Ovary (tissue), 3 donors: ENCODE data around the gene PLPPR3.

Experiments
- EP300 ChIP-seq: sonication (generic); formaldehyde crosslinking; IDR thresholded peaks from one replicate; pipeline ENCODE4 v1.6.1; 2017; ENCODE audit warnings: antibody characterized with exemption
- POLR2A ChIP-seq: fragments of 450-650 bp; IDR thresholded peaks from one replicate; pipeline ENCODE4 v1.6.1; 2017; ENCODE audit warnings: antibody characterized with exemption, mild to moderate bottlenecking, moderate library complexity
- TF ChIP-seq, protein P1 (sequence below), 3 donors: fragments of 450-650 bp in 2 of 3; fragments of 200-600 bp in 1 of 3; IDR thresholded peaks; one replicate each; pipeline versions ENCODE4 v1.5.1 to v1.8.0; 2016 to 2022; ENCODE audit warnings: antibody characterized with exemption in 3 of 3, mild to moderate bottlenecking in 1 of 3
- donor health status: DM: no; HTN: no; CAD: no.

DNA sequence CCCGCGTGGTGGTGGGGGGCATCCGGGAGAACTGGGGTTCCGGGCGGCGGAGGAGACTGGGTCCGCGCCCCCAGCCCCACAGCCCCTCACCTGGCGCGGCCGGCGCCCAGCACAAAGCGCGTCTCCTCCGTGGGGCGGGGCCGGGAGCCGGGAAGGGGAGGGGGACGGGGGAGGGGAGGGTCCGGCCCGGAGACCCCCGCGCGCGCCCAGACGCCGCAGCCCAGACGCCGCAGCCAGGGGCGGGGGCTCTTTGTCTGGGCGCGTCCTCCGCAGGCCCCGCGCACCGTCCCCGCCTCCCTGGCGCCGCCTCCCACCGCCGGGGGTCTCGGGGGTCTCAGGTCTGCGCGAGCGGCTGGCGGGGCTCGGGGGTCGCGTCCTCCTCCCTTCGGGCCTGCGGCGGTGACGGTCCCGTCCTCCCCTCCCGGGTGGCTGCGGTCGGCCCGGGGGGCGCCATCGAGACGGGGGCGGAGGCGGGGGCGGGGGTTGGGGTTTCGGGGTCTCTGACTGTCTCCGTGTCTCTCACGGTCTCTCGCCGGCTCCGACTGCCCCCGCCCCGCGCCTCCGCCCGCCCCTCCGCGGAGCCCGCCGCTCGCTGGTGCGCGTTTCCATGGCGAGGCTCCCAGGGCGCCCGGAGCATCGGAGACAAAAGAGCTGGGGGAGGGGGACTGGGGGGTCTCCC is at the start of gene PLPPR3:
- TF ChIP-seq, protein P1, sequence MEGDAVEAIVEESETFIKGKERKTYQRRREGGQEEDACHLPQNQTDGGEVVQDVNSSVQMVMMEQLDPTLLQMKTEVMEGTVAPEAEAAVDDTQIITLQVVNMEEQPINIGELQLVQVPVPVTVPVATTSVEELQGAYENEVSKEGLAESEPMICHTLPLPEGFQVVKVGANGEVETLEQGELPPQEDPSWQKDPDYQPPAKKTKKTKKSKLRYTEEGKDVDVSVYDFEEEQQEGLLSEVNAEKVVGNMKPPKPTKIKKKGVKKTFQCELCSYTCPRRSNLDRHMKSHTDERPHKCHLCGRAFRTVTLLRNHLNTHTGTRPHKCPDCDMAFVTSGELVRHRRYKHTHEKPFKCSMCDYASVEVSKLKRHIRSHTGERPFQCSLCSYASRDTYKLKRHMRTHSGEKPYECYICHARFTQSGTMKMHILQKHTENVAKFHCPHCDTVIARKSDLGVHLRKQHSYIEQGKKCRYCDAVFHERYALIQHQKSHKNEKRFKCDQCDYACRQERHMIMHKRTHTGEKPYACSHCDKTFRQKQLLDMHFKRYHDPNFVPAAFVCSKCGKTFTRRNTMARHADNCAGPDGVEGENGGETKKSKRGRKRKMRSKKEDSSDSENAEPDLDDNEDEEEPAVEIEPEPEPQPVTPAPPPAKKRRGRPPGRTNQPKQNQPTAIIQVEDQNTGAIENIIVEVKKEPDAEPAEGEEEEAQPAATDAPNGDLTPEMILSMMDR (IDR thresholded peaks at IDR 0.05) = no peak
- TF ChIP-seq POLR2A (no peak), EP300 (no peak)
